K562 (cell line): Measurements from ENCODE around the gene METRNL. TPM values are rescaled to one million over a fixed set of nuclear protein-coding genes. Genes with fewer than 3 reads are reported as not detected.

Experiments
- ATAC-seq: fragments of 200-7000 bp; cut with Tn5 transposase; 3 replicates; pipeline ENCODE4 v1.9.1; 2020; ENCODE audit warnings: moderate library complexity
- BruUV-seq: library from RNA; stranded (reverse); fragments of 400-500 nt; replicated peaks from 2 replicates; lab custom pipeline; 2021; lab: Mats Ljungman, UMichigan
- CTCF ChIA-PET: fragments of 300-600 bp; formaldehyde crosslinking; extraction: SDS; loops from one replicate; lab custom pipeline; 2021; ENCODE audit warnings: low intra/inter-chr PET ratio; lab: Yijun Ruan, JAX
- POLR2A ChIA-PET: fragments of 300-600, 350-650 bp; sonication (Branson Sonifier 250); formaldehyde crosslinking; extraction: SDS; loops from one replicate; lab custom pipeline; 2021; ENCODE audit warnings: antibody characterized with exemption, inconsistent platforms; lab: Yijun Ruan, JAX
- DNase-seq, 4 experiments: peaks; one replicate each; pipeline versions ENCODE4 v3.0.0 to v3.0.0-alpha.2; 2011 to 2018; ENCODE audit warnings: low spot score in 3 of 4, mixed read lengths in 3 of 4; ENCODE audit errors: extremely low read depth in 1 of 4
- FAIRE-seq: peaks from 2 replicates; lab custom pipeline; 2011; peaks lifted over from hg19 to GRCh38; lab: Jason Lieb, UNC
- H2AFZ ChIP-seq: 2 replicates; pipeline ENCODE4 v1.6.0; 2011; ENCODE audit warnings: low read depth, low read length, control low read depth, inconsistent platforms
- H3K27ac ChIP-seq: fragments of 200-600 bp; 3 replicates; pipeline ENCODE4 v1.8.0; 2011; ENCODE audit warnings: low read depth, mild to moderate bottlenecking, control low read depth, inconsistent platforms, low read length, moderate library complexity, mixed read lengths; ENCODE audit errors: extremely low read depth
- H3K27me3 ChIP-seq, 2 experiments: fragments of 300-600 bp in 1 of 2; 2 replicates in 1 of 2; 3 replicates in 1 of 2; pipeline versions ENCODE4 v1.6.0 to v1.8.0; 2011; ENCODE audit warnings: inconsistent platforms in 2 of 2, low read length in 2 of 2, mild to moderate bottlenecking in 1 of 2, mixed read lengths in 1 of 2, moderate library complexity in 1 of 2; ENCODE audit not compliant: control insufficient read depth in 2 of 2, insufficient read depth in 2 of 2
- H3K36me3 ChIP-seq: fragments of 300-600 bp; 3 replicates; pipeline ENCODE4 v1.8.0; 2011; ENCODE audit warnings: mild to moderate bottlenecking, low read length, inconsistent platforms; ENCODE audit not compliant: control insufficient read depth, insufficient read depth
- H3K4me1 ChIP-seq, 2 experiments: fragments of 200-600 bp in 1 of 2; replicated peaks in 1 of 2; 2 replicates in 1 of 2; 3 replicates in 1 of 2; pipeline versions ENCODE4 v1.5.1 to v1.8.0; 2011; ENCODE audit warnings: inconsistent platforms in 2 of 2, low read length in 2 of 2, mild to moderate bottlenecking in 1 of 2, mixed read lengths in 1 of 2, moderate library complexity in 1 of 2; ENCODE audit not compliant: control insufficient read depth in 2 of 2, insufficient read depth in 2 of 2
- H3K4me2 ChIP-seq: 2 replicates; pipeline ENCODE4 v1.6.1; 2011; ENCODE audit warnings: low read length, control low read depth, inconsistent platforms, mixed read lengths; ENCODE audit not compliant: insufficient read depth
- H3K4me3 ChIP-seq: fragments of 200-600 bp; sonication (generic), shearing (Covaris generic); 2 replicates; pipeline ENCODE4 v1.5.1; 2016; ENCODE audit warnings: control low read depth, inconsistent platforms
- H3K79me2 ChIP-seq: fragments of 200-600 bp; 3 replicates; pipeline ENCODE4 v1.8.0; 2011; ENCODE audit warnings: low read length, inconsistent platforms; ENCODE audit not compliant: control insufficient read depth, insufficient read depth
- H3K9ac ChIP-seq, 2 experiments: 2 replicates each; pipeline versions ENCODE4 v1.6.0 to v1.6.1; 2011; ENCODE audit warnings: low read depth in 2 of 2, low read length in 2 of 2, control low read depth in 1 of 2, inconsistent platforms in 1 of 2, mild to moderate bottlenecking in 1 of 2, mixed read lengths in 1 of 2; ENCODE audit not compliant: insufficient read depth in 1 of 2
- H3K9me1 ChIP-seq: one replicate; pipeline ENCODE4 v1.6.0; 2011; ENCODE audit warnings: inconsistent platforms, mild to moderate bottlenecking, low read length, moderate library complexity; ENCODE audit not compliant: control insufficient read depth, insufficient read depth
- H3K9me3 ChIP-seq: replicated peaks from 2 replicates; pipeline ENCODE4 v1.5.1; 2011; ENCODE audit warnings: low read depth, low read length, inconsistent platforms; ENCODE audit not compliant: control insufficient read depth, insufficient read depth
- H4K20me1 ChIP-seq: replicated peaks from 2 replicates; pipeline ENCODE4 v1.6.1; 2011; ENCODE audit warnings: low read length, inconsistent platforms, mixed read lengths; ENCODE audit not compliant: control insufficient read depth, insufficient read depth
- HDGF ChIP-seq: fragments of 450-650 bp; IDR thresholded peaks from 2 replicates; pipeline ENCODE4 v1.6.1; 2016
- HNRNPH1 ChIP-seq: fragments of 200-400 bp; formaldehyde crosslinking; optimal IDR thresholded peaks from 2 replicates; pipeline ENCODE3; 2017; ENCODE audit warnings: low read depth, mild to moderate bottlenecking, low read length, moderate library complexity
- NR4A1 ChIP-seq, 2 experiments: fragments of 250-450 bp in 1 of 2; fragments of 450-650 bp in 1 of 2; sonication (Bioruptor Pico) in 1 of 2; IDR thresholded peaks; 2 replicates each; pipeline versions ENCODE4 v1.4.0 to v1.6.1; 2016 to 2020; ENCODE audit warnings: mild to moderate bottlenecking in 2 of 2, missing compliant biosample characterization in 1 of 2, missing genetic modification characterization in 1 of 2, moderate library complexity in 1 of 2
- ZBTB17 ChIP-seq: fragments of 450-650 bp; formaldehyde crosslinking; IDR thresholded peaks from 2 replicates; pipeline ENCODE4 v1.4.0; 2020; ENCODE audit warnings: mild to moderate bottlenecking
- ZNF165 ChIP-seq: fragments of 250-450 bp; sonication (Bioruptor Pico); IDR thresholded peaks from 2 replicates; pipeline ENCODE4 v1.4.0; 2020; ENCODE audit warnings: borderline replicate concordance
- ZNF324 ChIP-seq: fragments of 250-450 bp; sonication (Bioruptor Pico); IDR thresholded peaks from 2 replicates; pipeline ENCODE4 v1.4.0; 2020; ENCODE audit warnings: mild to moderate bottlenecking
- ZNF384 ChIP-seq: IDR thresholded peaks from 2 replicates; pipeline ENCODE4 v1.6.1; 2012; ENCODE audit warnings: low read depth, low read length, improper control_type of control experiment
- ZNF511 ChIP-seq: sonication (generic); formaldehyde crosslinking; IDR thresholded peaks from 2 replicates; pipeline ENCODE4 v1.8.0; 2022; ENCODE audit warnings: mild to moderate bottlenecking, missing genetic modification reagents
- WGBS: fragments of 100-300 bp; shearing (Covaris generic); methylation state at CpG from one replicate; pipeline ENCODE4 v1.1.6; 2016; ENCODE audit warnings: low coverage, mixed read lengths; ENCODE audit not compliant: insufficient coverage; ENCODE audit errors: missing lambda C conversion rate; 5-methylcytosine and 5-hydroxymethylcytosine counted together
- in situ Hi-C: fragments of 300-500 bp; cut with MboI; formaldehyde crosslinking; loops from 4 replicates; pipeline ENCODE4 v1.15.0; 2018; ENCODE audit warnings: inconsistent platforms, mixed read lengths
- intact Hi-C: fragments of 100-400 bp; cut with micrococcal nuclease; formaldehyde crosslinking; loops from 2 replicates; pipeline ENCODE4 v1.14.2; 2022
- polyA plus RNA-seq, 8 experiments: library from polyadenylated mRNA; depleted of rRNA in 4 of 8; stranded (reverse) in 5 of 8; unstranded in 3 of 8; fragments of >200 nt; fragmentation: Nextera tagmentation in 2 of 8; fragmentation: Illumina TruSeq in 1 of 8; extraction: Ambion mirVana in 2 of 8; extraction: Trizol in 1 of 8; gene quantifications; 2 replicates each; pipeline versions ENCODE4 v1.2.1 to v1.2.3, GENCODE V29; 2011 to 2014; ENCODE audit warnings: inconsistent platforms in 1 of 8, missing spikeins in 1 of 8
- total RNA-seq, 7 experiments: library from RNA; depleted of rRNA in 6 of 7; stranded (reverse); fragments of >200 nt in 6 of 7; fragmentation: Illumina TruSeq in 2 of 7; extraction: Trizol in 2 of 7; gene quantifications; 2 replicates each; pipeline versions ENCODE4 v1.2.1 to v1.2.3, GENCODE V29; 2011 to 2021; ENCODE audit warnings: low replicate concordance in 1 of 7
- TF ChIP-seq, protein P1 (sequence below), 2 experiments: fragments of 450-650 bp in 1 of 2; sonication (generic) in 1 of 2; formaldehyde crosslinking in 1 of 2; IDR thresholded peaks; 2 replicates each; pipeline versions ENCODE4 v1.7.1 to v1.9.0; 2016 to 2022; ENCODE audit warnings: inconsistent platforms in 1 of 2, mild to moderate bottlenecking in 1 of 2, missing genetic modification reagents in 1 of 2

METRNL gene
- total and polyA plus RNA-seq, 9 of the 15 experiments (the other 6 are each of a cell fraction or from before 2014, with no cell fraction given): 0.17 to 31.8 (median 2.9) TPM

DNA sequence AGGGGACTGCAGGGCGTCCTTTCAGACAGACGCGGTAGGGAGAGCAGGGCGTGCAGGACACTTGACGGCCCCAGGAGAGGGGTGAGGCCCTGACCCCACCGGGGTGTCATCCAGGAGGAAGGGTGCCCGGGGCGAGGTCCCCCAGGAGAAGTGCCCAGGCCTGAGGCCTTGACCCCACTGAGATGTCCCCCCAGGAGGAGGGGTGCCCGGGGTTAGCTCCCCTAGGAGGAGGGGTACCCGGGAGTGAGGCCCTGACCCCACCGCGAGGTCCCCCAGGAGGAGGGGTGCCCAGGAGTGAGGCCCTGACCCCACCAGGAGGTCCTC, 27.2 kb upstream of the METRNL start:
- H3K4me3 ChIP-seq: 0 out of 2 replicates have a peak overlapping the region, but pooled peaks have one; percentile 14
- DNase-seq (no peak), ATAC-seq (no peak), FAIRE-seq (no peak)
- no peaks in the 10 kb centered on the region for H3K9me1 ChIP-seq
- peak overlapping the region; percentile 60 for H3K27ac ChIP-seq
- peak overlapping the region; percentile 70 to 85 for H3K9ac ChIP-seq
- H2AFZ ChIP-seq: peak overlapping the region; percentile 95
- peaks cover 3% of the 10 kb centered on the region for H3K9me3 ChIP-seq
- peaks cover 4% of the 10 kb centered on the region; the same call in 1 of the 3 replicates for H3K79me2 ChIP-seq
- H3K36me3 ChIP-seq: peaks cover 7% of the 10 kb centered on the region; the same call in 2 of the 3 replicates
- POLR2A ChIA-PET: no interaction called here
- peaks cover 34 to 58% of the 10 kb centered on the region in 2 experiments for H3K4me1 ChIP-seq
- WGBS: 8% methylated on average over 4 of the region's 12 CpGs
- intact Hi-C loops (no loop called here), in situ Hi-C loops (no loop called here)
- no peaks in the 10 kb centered on the region for H4K20me1 ChIP-seq
- CTCF ChIA-PET: no interaction called here
- no TSS peak for BruUV-seq
- H3K4me2 ChIP-seq: peak overlapping the region; percentile 77
- no peaks in the 10 kb centered on the region for H3K27me3 ChIP-seq
- no peak for TF ChIP-seq HDGF
- TF ChIP-seq ZNF384: no peak
- TF ChIP-seq ZBTB17 (CRISPR knock-in tag): 0 out of 2 replicates have a peak, but pooled peaks have one; percentile 46
- no peak; the same call in none of the 2 replicates for TF ChIP-seq ZNF511
- TF ChIP-seq NR4A1 (CRISPR knock-in tag; IDR thresholded peaks at IDR 0.05): no peak
- 0 out of 2 replicates have a peak, but pooled peaks have one; percentile 32 for TF ChIP-seq NR4A1 (tag; IDR thresholded peaks at IDR 0.05)
- TF ChIP-seq ZNF165 (CRISPR knock-in tag): no peak
- TF ChIP-seq, protein P1, sequence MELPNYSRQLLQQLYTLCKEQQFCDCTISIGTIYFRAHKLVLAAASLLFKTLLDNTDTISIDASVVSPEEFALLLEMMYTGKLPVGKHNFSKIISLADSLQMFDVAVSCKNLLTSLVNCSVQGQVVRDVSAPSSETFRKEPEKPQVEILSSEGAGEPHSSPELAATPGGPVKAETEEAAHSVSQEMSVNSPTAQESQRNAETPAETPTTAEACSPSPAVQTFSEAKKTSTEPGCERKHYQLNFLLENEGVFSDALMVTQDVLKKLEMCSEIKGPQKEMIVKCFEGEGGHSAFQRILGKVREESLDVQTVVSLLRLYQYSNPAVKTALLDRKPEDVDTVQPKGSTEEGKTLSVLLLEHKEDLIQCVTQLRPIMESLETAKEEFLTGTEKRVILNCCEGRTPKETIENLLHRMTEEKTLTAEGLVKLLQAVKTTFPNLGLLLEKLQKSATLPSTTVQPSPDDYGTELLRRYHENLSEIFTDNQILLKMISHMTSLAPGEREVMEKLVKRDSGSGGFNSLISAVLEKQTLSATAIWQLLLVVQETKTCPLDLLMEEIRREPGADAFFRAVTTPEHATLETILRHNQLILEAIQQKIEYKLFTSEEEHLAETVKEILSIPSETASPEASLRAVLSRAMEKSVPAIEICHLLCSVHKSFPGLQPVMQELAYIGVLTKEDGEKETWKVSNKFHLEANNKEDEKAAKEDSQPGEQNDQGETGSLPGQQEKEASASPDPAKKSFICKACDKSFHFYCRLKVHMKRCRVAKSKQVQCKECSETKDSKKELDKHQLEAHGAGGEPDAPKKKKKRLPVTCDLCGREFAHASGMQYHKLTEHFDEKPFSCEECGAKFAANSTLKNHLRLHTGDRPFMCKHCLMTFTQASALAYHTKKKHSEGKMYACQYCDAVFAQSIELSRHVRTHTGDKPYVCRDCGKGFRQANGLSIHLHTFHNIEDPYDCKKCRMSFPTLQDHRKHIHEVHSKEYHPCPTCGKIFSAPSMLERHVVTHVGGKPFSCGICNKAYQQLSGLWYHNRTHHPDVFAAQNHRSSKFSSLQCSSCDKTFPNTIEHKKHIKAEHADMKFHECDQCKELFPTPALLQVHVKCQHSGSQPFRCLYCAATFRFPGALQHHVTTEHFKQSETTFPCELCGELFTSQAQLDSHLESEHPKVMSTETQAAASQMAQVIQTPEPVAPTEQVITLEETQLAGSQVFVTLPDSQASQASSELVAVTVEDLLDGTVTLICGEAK (IDR thresholded peaks at IDR 0.05): peak; percentile 56
- TF ChIP-seq, protein P1 (CRISPR knock-in tag; IDR thresholded peaks at IDR 0.05): no peak
- no peak for TF ChIP-seq HNRNPH1
- TF ChIP-seq ZNF324 (CRISPR knock-in tag): no peak
